HepG2 (cell line): Measurements from ENCODE around the gene ARTN. TPM values are rescaled to one million over a fixed set of nuclear protein-coding genes. Genes with fewer than 3 reads are reported as not detected.

Experiments used
- ELF1 ChIP-seq: sonication (generic); formaldehyde crosslinking; IDR thresholded peaks from 2 replicates; pipeline ENCODE4 v1.4.0; 2020; ENCODE audit warnings: missing genetic modification reagents
- FOXM1 ChIP-seq: sonication (generic); formaldehyde crosslinking; IDR thresholded peaks from 2 replicates; pipeline ENCODE4 v1.5.0; 2020; ENCODE audit warnings: missing genetic modification reagents
- KIAA2018 ChIP-seq: sonication (generic); formaldehyde crosslinking; IDR thresholded peaks from 2 replicates; pipeline ENCODE4 v1.5.0; 2020; ENCODE audit warnings: mild to moderate bottlenecking, missing genetic modification reagents, borderline replicate concordance
- NCOA1 ChIP-seq: sonication (generic); formaldehyde crosslinking; IDR thresholded peaks from 2 replicates; pipeline ENCODE4 v1.9.0; 2021; ENCODE audit warnings: missing genetic modification reagents
- SMARCC2 ChIP-seq: fragments of 450-650 bp; IDR thresholded peaks from 2 replicates; pipeline ENCODE4 v1.6.1; 2017; ENCODE audit warnings: antibody characterized with exemption, mild to moderate bottlenecking
- ZNF12 ChIP-seq: sonication (generic); formaldehyde crosslinking; IDR thresholded peaks from 2 replicates; pipeline ENCODE4 v1.5.0; 2020; ENCODE audit warnings: missing genetic modification reagents
- ZNF235 ChIP-seq: sonication (generic); formaldehyde crosslinking; IDR thresholded peaks from 2 replicates; pipeline ENCODE4 v1.8.1; 2023; ENCODE audit warnings: mild to moderate bottlenecking, missing genetic modification reagents, borderline replicate concordance
- ZNF382 ChIP-seq: sonication (generic); formaldehyde crosslinking; IDR thresholded peaks from 2 replicates; pipeline ENCODE4 v1.5.0; 2020; ENCODE audit warnings: missing genetic modification reagents, mild to moderate bottlenecking, borderline replicate concordance
- polyA plus RNA-seq, 8 experiments: library from polyadenylated mRNA; depleted of rRNA in 3 of 8; stranded (reverse) in 7 of 8; unstranded in 1 of 8; fragments of >200 nt; fragmentation: Illumina TruSeq in 4 of 8; extraction: Trizol in 4 of 8; gene quantifications; 2 replicates each; pipeline versions ENCODE4 v1.2.1 to v1.2.3, GENCODE V29; 2011 to 2016; ENCODE audit warnings: low read depth in 4 of 8, missing spikeins in 1 of 8, mixed read lengths in 1 of 8; ENCODE audit not compliant: insufficient read depth in 1 of 8
- total RNA-seq, 5 experiments: library from RNA; depleted of rRNA; stranded (reverse); fragments of >200 nt; fragmentation: Illumina TruSeq; extraction: Trizol; gene quantifications; 2 replicates each; pipeline ENCODE4 v1.2.3, GENCODE V29; 2016; ENCODE audit warnings: low read depth in 1 of 5
- TF ChIP-seq, protein P1 (sequence below): sonication (generic); formaldehyde crosslinking; IDR thresholded peaks from 2 replicates; pipeline ENCODE4 v1.4.0; 2020; ENCODE audit warnings: missing genetic modification reagents, low read depth, mild to moderate bottlenecking, borderline replicate concordance
- TF ChIP-seq, protein P2 (sequence below): sonication (generic); IDR thresholded peaks from 2 replicates; pipeline ENCODE4 v1.6.1; 2016; ENCODE audit warnings: low read depth, borderline replicate concordance
- TF ChIP-seq, protein P3 (sequence below): sonication (generic); formaldehyde crosslinking; IDR thresholded peaks from 2 replicates; pipeline ENCODE4 v1.8.0; 2023; ENCODE audit warnings: mild to moderate bottlenecking, missing genetic modification reagents
- TF ChIP-seq, protein P4 (sequence below): sonication (generic); formaldehyde crosslinking; IDR thresholded peaks from 2 replicates; pipeline ENCODE4 v1.4.0; 2020; ENCODE audit warnings: missing genetic modification reagents, borderline replicate concordance

ARTN gene
- total and polyA plus RNA-seq, 2 of the 13 experiments (the other 11 are each of a cell fraction or from before 2014, with no cell fraction given), result 0.11 to 0.62 TPM

DNA sequence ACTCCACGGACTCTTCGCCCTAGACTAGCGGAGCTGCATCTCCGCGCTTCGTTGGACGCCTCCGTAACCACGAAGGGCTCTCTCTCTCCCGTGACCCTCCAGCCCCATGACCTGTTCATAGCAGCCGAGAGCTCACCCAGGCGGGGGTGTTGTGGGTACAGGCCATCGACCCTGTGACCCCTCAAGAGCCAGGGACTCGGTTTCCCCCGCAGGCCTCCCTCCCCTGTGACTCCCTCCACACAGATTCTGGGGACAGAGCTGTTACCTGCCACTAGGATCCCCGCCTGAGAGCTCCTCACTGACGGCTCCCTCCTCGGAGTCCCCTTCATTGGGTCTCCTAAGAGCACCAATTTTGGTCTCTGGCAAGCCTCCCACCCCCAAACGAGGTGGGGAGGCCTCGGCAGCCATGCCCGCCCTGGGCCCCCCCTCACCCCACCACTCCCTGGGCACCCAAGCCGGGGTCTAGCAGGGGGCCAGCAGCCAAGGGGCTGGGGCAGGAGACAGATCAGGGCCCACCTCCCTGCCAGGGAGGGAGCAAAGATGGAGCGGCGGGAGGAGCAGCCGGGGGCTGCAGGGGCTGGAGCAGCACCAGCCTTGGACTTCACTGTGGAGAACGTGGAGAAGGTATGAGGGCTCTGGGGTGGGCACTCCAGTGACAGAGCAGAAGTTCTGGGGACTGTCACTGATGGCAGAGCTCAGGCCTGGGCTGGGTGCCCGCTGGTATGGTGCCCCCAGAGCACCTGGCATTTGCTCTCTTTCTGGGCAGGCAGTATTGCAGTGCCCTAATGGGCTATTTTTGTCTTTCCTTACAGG lies 13.7 kb downstream of the ARTN start (continued):
- TF ChIP-seq ELF1, result no peak
- no peak for TF ChIP-seq KIAA2018 (CRISPR knock-in tag)
- TF ChIP-seq, protein P1, sequence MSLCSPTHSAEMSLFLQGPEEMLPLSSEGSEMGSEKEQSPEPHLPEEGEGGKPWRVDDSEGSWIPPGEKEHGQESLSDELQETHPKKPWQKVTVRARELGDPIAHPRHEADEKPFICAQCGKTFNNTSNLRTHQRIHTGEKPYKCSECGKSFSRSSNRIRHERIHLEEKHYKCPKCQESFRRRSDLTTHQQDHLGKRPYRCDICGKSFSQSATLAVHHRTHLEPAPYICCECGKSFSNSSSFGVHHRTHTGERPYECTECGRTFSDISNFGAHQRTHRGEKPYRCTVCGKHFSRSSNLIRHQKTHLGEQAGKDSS (CRISPR knock-in tag), result no peak; the same call in 1 of the 2 replicates
- TF ChIP-seq ZNF382, result no peak
- no peak for TF ChIP-seq ZNF12 (CRISPR knock-in tag)
- no peak for TF ChIP-seq FOXM1 (CRISPR knock-in tag)
- TF ChIP-seq, protein P2, sequence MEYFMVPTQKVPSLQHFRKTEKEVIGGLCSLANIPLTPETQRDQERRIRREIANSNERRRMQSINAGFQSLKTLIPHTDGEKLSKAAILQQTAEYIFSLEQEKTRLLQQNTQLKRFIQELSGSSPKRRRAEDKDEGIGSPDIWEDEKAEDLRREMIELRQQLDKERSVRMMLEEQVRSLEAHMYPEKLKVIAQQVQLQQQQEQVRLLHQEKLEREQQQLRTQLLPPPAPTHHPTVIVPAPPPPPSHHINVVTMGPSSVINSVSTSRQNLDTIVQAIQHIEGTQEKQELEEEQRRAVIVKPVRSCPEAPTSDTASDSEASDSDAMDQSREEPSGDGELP, result no peak
- TF ChIP-seq SMARCC2, result no peak
- TF ChIP-seq ZNF235, result 0 out of 2 replicates have a peak, but pooled peaks have one; percentile 40
- TF ChIP-seq NCOA1 (CRISPR knock-in tag), result no peak
- TF ChIP-seq, protein P3, sequence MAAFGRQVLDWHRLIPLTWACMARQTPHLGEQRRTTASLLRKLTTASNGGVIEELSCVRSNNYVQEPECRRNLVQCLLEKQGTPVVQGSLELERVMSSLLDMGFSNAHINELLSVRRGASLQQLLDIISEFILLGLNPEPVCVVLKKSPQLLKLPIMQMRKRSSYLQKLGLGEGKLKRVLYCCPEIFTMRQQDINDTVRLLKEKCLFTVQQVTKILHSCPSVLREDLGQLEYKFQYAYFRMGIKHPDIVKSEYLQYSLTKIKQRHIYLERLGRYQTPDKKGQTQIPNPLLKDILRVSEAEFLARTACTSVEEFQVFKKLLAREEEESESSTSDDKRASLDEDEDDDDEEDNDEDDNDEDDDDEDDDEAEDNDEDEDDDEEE (CRISPR knock-in tag), result no peak
- TF ChIP-seq, protein P4, sequence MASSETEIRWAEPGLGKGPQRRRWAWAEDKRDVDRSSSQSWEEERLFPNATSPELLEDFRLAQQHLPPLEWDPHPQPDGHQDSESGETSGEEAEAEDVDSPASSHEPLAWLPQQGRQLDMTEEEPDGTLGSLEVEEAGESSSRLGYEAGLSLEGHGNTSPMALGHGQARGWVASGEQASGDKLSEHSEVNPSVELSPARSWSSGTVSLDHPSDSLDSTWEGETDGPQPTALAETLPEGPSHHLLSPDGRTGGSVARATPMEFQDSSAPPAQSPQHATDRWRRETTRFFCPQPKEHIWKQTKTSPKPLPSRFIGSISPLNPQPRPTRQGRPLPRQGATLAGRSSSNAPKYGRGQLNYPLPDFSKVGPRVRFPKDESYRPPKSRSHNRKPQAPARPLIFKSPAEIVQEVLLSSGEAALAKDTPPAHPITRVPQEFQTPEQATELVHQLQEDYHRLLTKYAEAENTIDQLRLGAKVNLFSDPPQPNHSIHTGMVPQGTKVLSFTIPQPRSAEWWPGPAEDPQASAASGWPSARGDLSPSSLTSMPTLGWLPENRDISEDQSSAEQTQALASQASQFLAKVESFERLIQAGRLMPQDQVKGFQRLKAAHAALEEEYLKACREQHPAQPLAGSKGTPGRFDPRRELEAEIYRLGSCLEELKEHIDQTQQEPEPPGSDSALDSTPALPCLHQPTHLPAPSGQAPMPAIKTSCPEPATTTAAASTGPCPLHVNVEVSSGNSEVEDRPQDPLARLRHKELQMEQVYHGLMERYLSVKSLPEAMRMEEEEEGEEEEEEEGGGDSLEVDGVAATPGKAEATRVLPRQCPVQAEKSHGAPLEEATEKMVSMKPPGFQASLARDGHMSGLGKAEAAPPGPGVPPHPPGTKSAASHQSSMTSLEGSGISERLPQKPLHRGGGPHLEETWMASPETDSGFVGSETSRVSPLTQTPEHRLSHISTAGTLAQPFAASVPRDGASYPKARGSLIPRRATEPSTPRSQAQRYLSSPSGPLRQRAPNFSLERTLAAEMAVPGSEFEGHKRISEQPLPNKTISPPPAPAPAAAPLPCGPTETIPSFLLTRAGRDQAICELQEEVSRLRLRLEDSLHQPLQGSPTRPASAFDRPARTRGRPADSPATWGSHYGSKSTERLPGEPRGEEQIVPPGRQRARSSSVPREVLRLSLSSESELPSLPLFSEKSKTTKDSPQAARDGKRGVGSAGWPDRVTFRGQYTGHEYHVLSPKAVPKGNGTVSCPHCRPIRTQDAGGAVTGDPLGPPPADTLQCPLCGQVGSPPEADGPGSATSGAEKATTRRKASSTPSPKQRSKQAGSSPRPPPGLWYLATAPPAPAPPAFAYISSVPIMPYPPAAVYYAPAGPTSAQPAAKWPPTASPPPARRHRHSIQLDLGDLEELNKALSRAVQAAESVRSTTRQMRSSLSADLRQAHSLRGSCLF (CRISPR knock-in tag), result no peak
